ENCODE measurements around the gene MUC4.

DNA sequence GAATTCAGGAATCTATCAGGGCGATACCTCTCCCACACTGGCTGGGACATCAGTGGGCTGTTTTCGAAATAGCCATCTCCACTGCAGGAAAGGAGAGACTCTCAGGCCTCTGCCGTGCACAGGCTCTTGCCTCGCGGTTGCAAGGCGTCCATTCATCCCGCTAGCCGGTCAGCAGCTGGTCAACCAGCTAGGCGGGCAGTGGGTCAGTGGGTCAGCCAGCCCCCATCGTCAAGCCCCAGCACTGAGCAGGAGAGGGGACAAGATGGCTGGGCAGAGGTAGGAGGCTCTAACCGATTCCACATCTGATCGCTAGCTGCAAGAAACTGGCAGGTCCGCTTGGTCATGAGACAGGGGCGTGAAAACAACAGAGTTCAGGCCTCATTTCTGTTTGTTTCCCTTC lies 45.1 kb downstream of the MUC4 start:
- TF ChIP-seq EZH2phosphoT487 (conservative IDR thresholded peaks at IDR 0.05; ENCODE audit: low read length): no peak
- TF ChIP-seq, protein P1, sequence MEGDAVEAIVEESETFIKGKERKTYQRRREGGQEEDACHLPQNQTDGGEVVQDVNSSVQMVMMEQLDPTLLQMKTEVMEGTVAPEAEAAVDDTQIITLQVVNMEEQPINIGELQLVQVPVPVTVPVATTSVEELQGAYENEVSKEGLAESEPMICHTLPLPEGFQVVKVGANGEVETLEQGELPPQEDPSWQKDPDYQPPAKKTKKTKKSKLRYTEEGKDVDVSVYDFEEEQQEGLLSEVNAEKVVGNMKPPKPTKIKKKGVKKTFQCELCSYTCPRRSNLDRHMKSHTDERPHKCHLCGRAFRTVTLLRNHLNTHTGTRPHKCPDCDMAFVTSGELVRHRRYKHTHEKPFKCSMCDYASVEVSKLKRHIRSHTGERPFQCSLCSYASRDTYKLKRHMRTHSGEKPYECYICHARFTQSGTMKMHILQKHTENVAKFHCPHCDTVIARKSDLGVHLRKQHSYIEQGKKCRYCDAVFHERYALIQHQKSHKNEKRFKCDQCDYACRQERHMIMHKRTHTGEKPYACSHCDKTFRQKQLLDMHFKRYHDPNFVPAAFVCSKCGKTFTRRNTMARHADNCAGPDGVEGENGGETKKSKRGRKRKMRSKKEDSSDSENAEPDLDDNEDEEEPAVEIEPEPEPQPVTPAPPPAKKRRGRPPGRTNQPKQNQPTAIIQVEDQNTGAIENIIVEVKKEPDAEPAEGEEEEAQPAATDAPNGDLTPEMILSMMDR (IDR thresholded peaks at IDR 0.05; ENCODE audit: insufficient read depth, low read length, poor library complexity, severe bottlenecking): no peak

Measured in SU-DHL-6 (cell line).